Tibial artery (tissue), 4 donors: ENCODE data around the gene CCDC102A.

Source experiments
- DNase-seq, 2 donors: peaks; one replicate each; pipeline ENCODE4 v3.0.0-alpha.2; 2019
- H3K27ac ChIP-seq, 2 donors: fragments of 200-600 bp; sonication (generic) in 1 of 2; 1 replicate in 1 of 2; 2 replicates in 1 of 2; pipeline ENCODE4 v1.5.1; 2018 to 2019; ENCODE audit warnings: mild to moderate bottlenecking in 1 of 2
- H3K27me3 ChIP-seq, 2 donors: fragments of 200-600 bp; sonication (generic) in 1 of 2; one replicate each; pipeline versions ENCODE4 v1.5.1 to v1.6.0; 2016 to 2019
- H3K36me3 ChIP-seq, 3 donors: fragments of 200-600 bp; sonication (generic) in 2 of 3; one replicate each; pipeline ENCODE4 v1.5.1; 2016 to 2019; ENCODE audit warnings: mild to moderate bottlenecking in 2 of 3
- H3K4me1 ChIP-seq, 4 donors: fragments of 200-600 bp; sonication (generic) in 2 of 4; 1 replicate in 3 of 4; 2 replicates in 1 of 4; pipeline ENCODE4 v1.5.1; 2016 to 2019
- H3K4me3 ChIP-seq, 2 donors: fragments of 200-600 bp; sonication (generic) in 1 of 2; 1 replicate in 1 of 2; 2 replicates in 1 of 2; pipeline ENCODE4 v1.5.1; 2018 to 2019; ENCODE audit warnings: mild to moderate bottlenecking in 2 of 2
- H3K9me3 ChIP-seq, 3 donors: fragments of 200-600 bp; sonication (generic) in 1 of 3; one replicate each; pipeline ENCODE4 v1.5.1; 2016 to 2019
- intact Hi-C: fragments of 100-400 bp; cut with DNase I; formaldehyde crosslinking; loops from one replicate; pipeline ENCODE4 v1.15.0; 2023; ENCODE audit warnings: low total_unique reads
- TF ChIP-seq, protein P1 (sequence below), 2 experiments: fragments of 200-600 bp in 1 of 2; fragments of 450-650 bp in 1 of 2; IDR thresholded peaks; one replicate each; pipeline ENCODE4 v1.5.1; 2017 to 2019; ENCODE audit warnings: antibody characterized with exemption in 2 of 2, mild to moderate bottlenecking in 1 of 2, moderate library complexity in 1 of 2

CCDC102A gene

DNA sequence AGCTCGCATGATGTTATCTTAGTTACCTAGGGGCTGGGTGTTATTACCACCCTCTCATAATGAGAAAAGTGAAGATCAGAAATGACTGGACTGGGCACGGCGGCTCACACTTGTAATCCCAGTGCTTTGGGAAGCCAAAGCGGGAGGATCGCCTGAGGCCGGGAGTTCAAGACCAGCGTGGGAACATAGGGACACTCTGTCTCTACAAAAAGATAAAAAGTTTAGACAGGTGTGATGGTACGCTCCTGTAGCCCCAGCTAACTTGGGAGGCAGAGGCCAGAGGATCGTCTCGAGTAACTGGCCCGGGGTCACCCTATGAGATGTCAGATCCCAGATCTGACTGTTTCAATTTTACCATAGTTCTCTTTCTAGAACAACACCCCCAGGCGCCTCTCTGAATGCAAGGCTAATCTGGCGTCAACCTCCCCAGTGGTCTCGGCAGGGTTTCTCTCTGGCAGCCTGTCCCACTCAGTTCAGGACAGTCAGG is 1.9 kb upstream of the CCDC102A start:
- Histone ChIP-seq H3K27me3 (no peaks in the 10 kb centered on the region), H3K4me1 (peaks cover 0 to 29% (median 23%) of the 10 kb centered on the region in 4 donors), H3K36me3 (no peaks in the 10 kb centered on the region), H3K4me3 (no peak overlapping the region), H3K27ac (no peak overlapping the region), H3K9me3 (no peaks in the 10 kb centered on the region)
- peak in 1 of 2 donors; percentile 39 for DNase-seq
- TF ChIP-seq, protein P1, sequence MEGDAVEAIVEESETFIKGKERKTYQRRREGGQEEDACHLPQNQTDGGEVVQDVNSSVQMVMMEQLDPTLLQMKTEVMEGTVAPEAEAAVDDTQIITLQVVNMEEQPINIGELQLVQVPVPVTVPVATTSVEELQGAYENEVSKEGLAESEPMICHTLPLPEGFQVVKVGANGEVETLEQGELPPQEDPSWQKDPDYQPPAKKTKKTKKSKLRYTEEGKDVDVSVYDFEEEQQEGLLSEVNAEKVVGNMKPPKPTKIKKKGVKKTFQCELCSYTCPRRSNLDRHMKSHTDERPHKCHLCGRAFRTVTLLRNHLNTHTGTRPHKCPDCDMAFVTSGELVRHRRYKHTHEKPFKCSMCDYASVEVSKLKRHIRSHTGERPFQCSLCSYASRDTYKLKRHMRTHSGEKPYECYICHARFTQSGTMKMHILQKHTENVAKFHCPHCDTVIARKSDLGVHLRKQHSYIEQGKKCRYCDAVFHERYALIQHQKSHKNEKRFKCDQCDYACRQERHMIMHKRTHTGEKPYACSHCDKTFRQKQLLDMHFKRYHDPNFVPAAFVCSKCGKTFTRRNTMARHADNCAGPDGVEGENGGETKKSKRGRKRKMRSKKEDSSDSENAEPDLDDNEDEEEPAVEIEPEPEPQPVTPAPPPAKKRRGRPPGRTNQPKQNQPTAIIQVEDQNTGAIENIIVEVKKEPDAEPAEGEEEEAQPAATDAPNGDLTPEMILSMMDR (IDR thresholded peaks at IDR 0.05) = no peak
- intact Hi-C loops = loop anchor here (10.0 kb wide), 1 partner anchor 233 kb away; no protein-coding TSS in a partner anchor

DNA sequence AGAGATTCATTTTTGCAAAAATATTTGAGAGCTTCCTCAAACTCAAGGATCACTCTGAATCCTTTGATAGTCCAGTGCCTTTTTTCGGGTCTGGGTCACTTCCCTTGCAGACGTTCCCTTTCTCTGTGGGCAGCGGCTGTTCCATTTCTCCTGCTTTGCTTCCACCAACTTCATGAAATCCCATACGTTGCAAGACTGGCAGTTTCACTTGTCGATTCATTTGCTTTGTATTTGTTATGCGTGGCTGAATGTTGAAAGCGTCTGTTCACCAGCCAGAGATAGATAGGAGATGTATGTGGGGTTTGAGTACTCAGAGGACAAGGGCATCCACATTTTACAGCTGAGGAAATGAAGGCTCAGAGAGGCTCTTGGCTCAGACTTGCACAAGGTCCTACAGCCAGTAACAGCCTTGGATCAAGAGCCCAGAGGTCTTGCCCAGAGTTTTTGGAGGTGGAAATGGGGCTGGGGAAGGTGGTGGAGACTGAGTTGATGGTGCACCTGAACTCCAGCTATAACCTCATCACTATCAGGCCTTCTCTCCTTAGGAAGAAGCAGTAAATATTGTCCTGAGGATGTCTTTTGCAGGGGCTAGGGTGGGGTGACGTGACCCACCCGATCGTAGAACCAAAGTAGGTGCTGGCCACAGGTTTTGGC is 1.3 kb upstream of the CCDC102A start:
- TF ChIP-seq, protein P1 (IDR thresholded peaks at IDR 0.05) = no peak
- no peaks in the 10 kb centered on the region for H3K36me3 ChIP-seq
- H3K9me3 ChIP-seq = no peaks in the 10 kb centered on the region
- no peak overlapping the region for H3K27ac ChIP-seq
- H3K4me1 ChIP-seq = peaks cover 0 to 34% (median 29%) of the 10 kb centered on the region in 4 donors
- intact Hi-C loops = loop anchor here (10.0 kb wide), 1 partner anchor 233 kb away; no protein-coding TSS in a partner anchor
- peak in 1 of 2 donors; percentile 54 for DNase-seq
- no peaks in the 10 kb centered on the region for H3K27me3 ChIP-seq
- H3K4me3 ChIP-seq = no peak overlapping the region

DNA sequence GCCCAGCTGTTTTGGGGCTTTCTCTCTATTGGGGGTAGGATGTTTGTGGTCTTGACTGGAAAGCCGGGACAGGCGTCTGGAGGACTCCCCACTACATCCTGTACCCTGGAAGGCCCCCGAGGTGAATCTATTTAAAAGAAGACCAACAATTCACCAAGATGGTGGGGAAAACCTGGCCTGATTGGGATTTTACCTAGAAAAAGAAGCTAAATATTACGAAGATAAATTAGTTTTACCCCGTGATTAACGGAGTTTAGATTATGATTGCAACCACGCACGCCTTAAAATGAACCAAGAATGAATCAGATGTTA is 779 bp upstream of the CCDC102A start:
- Histone ChIP-seq H3K4me3 (peak overlapping the region; percentile 78 to 89), H3K4me1 (peaks cover 0 to 40% (median 35%) of the 10 kb centered on the region in 4 donors), H3K36me3 (no peaks in the 10 kb centered on the region), H3K9me3 (no peaks in the 10 kb centered on the region), H3K27ac (peak overlapping the region in 1 of 2 donors; percentile 91), H3K27me3 (no peaks in the 10 kb centered on the region)
- intact Hi-C loops = loop anchor here (10.0 kb wide), 1 partner anchor 232 kb away; no protein-coding TSS in a partner anchor
- TF ChIP-seq, protein P1 (IDR thresholded peaks at IDR 0.05) = no peak
- DNase-seq = no peak

DNA sequence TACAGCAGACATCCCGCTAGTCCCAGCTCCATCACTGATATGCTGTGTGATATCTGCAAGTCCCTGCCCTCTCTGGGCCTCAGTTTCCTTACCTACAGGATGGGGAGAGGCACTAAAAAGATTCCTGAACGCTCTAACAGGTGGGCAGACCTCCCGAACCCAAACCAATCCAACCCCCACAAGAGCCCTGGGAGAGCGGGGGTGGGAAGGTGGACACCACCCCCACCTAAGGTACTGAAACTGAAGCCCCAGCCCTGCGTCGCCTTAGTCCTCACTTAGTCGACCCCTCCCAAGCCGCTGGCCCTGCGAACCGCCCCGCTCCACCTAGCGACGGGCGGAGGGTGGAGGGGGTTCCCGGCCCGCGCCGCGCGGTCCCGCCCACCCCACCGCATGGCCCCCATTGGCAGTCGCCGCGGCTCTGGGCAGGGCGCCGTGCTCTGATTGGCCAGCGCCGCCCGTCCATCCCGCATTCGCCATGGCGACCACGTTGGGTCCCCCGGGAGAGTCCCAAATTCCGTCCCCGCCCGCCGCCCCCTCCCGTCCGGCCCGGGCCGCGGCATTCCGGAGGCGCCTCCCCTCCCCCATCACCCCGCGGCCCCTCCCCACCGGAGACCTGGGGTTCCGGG is 578 bp downstream of the CCDC102A start:
- DNase-seq = peak; percentile 90 to 97
- H3K36me3 ChIP-seq = no peaks in the 10 kb centered on the region
- H3K27ac ChIP-seq = peak overlapping the region; percentile 86 to 91
- no peaks in the 10 kb centered on the region for H3K27me3 ChIP-seq
- peak overlapping the region; percentile 78 to 89 for H3K4me3 ChIP-seq
- H3K4me1 ChIP-seq = peaks cover 0 to 52% (median 39%) of the 10 kb centered on the region in 4 donors
- H3K9me3 ChIP-seq = no peaks in the 10 kb centered on the region
- intact Hi-C loops = loop anchor here (10.0 kb wide), 1 partner anchor 231 kb away; no protein-coding TSS in a partner anchor
- TF ChIP-seq, protein P1 (IDR thresholded peaks at IDR 0.05) = peak in 1 of 2 experiments; percentile 9

DNA sequence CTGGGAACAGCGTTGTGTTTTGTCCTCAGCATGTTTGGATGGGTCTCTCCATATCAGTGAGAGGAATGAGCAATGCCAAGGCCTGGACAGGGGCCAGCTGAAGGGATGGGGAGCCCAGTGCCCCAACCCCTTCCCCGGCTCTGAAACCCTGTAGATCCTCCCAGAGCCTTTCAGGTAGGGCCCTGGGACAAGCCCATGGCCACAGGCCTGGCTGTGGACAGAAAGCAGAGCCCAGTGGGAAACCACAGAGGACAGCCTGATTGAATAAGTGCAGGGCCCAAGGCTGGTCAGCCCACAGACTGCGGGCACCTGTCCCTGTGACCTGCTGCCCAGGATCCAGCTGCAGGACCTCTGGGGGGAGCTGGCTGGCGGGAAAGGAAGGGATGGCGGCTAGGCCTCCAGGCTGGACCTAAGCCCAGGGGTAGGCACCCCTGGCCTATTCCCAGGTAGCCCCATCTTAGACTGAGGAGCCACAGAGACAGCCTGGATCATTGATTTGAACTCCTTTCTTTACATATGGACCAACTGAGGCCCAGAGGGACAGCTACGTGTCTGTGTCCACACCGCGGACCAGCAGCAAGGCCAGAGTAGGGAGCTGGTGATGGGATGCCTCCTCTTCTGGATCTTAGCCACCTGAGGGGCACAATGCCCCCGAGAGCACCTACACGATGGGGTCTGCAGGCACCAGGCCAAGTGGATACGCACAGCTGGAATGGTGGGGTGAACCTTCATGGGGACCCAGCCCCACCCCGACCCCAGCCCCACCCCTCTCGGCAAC is 1.3 kb downstream of the CCDC102A start:
- peak in 1 of 2 donors; percentile 70 for DNase-seq
- peak overlapping the region; percentile 86 to 91 for H3K27ac ChIP-seq
- H3K4me1 ChIP-seq = peaks cover 0 to 59% (median 45%) of the 10 kb centered on the region in 4 donors
- H3K4me3 ChIP-seq = peak overlapping the region; percentile 78 to 89
- TF ChIP-seq, protein P1 (IDR thresholded peaks at IDR 0.05) = no peak
- intact Hi-C loops = loop anchor here (10.0 kb wide), 1 partner anchor 230 kb away; no protein-coding TSS in a partner anchor
- no peaks in the 10 kb centered on the region for H3K27me3 ChIP-seq
- no peaks in the 10 kb centered on the region for H3K9me3 ChIP-seq
- no peaks in the 10 kb centered on the region for H3K36me3 ChIP-seq
